HG02884 (cell line): ENCODE data around the gene CALM3.
A peak's percentile ranks its signal among the peaks of the same experiment; 100 is the strongest.

ENCODE experiments used
- ATAC-seq: cut with Tn5 transposase; IDR thresholded peaks from one replicate; pipeline ENCODE4 v1.9.1; 2021; ENCODE audit warnings: mild to moderate bottlenecking, moderate library complexity; ENCODE audit not compliant: unreplicated experiment

CALM3 gene

GRCh38 chr19:46599716-46600373 is 1.3 kb upstream of the CALM3 start:
- no peak for ATAC-seq

DNA sequence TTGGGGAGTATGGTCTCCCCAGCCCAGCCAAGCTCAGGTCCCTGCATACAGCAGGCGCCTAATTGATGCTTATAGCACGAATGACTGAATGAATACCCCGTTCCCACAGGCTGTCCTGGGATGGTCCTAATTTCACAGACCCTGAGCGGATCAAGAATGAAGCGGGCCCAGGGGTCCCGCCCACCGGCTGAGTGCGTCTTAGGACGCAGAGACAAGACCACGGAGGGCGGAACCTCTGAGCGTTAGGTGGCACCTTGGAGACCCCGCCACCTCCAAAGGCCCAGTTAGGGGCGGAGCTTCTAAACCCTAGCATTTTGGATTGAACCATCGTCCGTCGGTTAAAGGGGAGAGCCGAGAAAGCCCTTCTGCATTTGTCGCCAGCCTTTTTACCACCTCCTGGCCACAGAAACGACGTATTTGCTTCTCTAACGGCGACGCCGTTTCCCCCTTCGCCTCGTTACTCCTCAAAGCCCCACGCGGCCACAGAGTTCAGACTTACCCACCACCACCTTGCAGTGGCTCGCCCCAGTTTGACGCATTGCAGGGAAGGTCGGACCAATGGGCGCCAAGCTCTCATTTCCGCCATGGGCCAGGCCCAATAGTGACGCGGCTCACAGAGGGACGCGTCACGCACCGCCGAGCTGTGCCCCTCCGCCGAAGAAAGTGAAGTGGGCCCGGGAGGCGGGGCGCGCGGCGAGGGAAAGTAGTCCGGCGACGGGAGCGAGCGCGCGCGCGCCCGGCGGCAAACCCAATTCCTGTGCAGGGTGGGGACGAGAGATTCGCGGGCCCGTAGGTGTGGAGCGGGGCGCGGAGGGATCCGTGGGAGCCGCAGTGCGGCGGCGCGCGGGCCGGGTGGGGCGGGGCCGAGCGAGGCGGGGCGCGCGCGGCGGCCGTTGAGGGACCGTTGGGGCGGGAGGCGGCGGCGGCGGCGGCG is 479 bp upstream of the CALM3 start:
- ATAC-seq = peak; percentile 71

- no peak for ATAC-seq
Measured at GRCh38 chr19:46602392-46603194, 1.5 kb downstream of the CALM3 start.

GRCh38 chr19:46603195-46603637 is 2.1 kb downstream of the CALM3 start:
- ATAC-seq = no peak

GRCh38 chr19:46603752-46604231 is 2.7 kb downstream of the CALM3 start:
- no peak for ATAC-seq

- no peak for ATAC-seq
Measured at GRCh38 chr19:46604781-46605355, 3.7 kb downstream of the CALM3 start.

DNA sequence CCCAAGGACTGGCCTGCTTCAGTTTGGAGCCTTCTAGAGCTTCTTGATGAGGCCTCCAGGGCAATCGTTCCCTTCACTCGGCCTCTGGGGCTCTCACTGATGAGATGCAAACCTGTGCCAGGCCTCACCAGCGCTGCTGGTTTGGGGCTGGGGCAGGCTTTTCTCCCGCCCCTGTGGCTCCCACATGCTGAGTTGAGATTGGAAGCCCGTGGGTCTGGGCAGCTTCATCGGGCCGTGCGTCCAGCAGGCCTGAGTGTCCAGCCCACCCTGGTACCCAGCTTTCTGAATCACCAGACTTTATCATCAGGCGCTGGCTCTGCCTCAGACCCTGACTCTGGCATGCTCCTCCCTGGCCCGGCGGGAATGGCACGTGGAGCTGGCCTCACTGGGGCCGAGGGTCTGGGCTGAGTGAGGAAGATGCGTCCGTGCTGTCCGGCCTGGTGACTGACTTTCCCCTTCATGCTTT is 4.3 kb downstream of the CALM3 start:
- ATAC-seq = no peak

GRCh38 chr19:46606019-46606418 is 4.9 kb downstream of the CALM3 start:
- ATAC-seq = no peak

- ATAC-seq = no peak
Measured at GRCh38 chr19:46606681-46607447, 5.7 kb downstream of the CALM3 start.

DNA sequence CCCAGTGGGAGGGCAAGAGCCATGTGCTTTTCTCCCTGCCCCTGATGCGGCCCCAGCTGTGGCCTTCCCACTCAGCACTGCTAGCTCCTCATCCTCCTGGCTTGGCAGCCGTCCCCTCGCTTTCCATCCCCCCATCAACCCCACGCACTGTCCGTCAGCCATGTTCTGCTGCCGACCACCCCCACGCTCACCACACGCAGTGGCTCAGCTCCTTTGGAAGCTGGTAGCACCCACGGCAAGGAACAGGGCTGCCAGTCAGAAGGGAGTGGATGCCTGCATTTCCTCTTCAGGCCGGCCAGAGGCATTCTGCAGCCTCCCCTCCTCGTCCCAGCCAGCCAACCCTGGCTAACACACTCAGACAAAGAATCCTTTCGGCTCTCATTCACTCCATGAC is 6.3 kb downstream of the CALM3 start:
- ATAC-seq = no peak

- no peak for ATAC-seq
Measured at GRCh38 chr19:46608178-46608577, 7.0 kb downstream of the CALM3 start.

GRCh38 chr19:46608581-46609345 is 7.6 kb downstream of the CALM3 start:
- ATAC-seq = no peak

DNA sequence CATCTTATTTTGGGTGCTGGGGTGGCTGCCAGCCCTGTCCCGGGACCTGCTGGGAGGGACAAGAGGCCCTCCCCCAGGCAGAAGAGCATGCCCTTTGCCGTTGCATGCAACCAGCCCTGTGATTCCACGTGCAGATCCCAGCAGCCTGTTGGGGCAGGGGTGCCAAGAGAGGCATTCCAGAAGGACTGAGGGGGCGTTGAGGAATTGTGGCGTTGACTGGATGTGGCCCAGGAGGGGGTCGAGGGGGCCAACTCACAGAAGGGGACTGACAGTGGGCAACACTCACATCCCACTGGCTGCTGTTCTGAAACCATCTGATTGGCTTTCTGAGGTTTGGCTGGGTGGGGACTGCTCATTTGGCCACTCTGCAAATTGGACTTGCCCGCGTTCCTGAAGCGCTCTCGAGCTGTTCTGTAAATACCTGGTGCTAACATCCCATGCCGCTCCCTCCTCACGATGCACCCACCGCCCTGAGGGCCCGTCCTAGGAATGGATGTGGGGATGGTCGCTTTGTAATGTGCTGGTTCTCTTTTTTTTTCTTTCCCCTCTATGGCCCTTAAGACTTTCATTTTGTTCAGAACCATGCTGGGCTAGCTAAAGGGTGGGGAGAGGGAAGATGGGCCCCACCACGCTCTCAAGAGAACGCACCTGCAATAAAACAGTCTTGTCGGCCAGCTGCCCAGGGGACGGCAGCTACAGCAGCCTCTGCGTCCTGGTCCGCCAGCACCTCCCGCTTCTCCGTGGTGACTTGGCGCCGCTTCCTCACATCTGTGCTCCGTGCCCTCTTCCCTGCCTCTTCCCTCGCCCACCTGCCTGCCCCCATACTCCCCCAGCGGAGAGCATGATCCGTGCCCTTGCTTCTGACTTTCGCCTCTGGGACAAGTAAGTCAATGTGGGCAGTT is 8.6 kb downstream of the CALM3 start:
- no peak for ATAC-seq

DNA sequence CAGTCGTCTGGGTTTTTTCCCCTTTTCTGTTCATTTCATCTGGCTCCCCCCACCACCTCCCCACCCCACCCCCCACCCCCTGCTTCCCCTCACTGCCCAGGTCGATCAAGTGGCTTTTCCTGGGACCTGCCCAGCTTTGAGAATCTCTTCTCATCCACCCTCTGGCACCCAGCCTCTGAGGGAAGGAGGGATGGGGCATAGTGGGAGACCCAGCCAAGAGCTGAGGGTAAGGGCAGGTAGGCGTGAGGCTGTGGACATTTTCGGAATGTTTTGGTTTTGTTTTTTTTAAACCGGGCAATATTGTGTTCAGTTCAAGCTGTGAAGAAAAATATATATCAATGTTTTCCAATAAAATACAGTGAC is 9.3 kb downstream of the CALM3 start:
- no peak for ATAC-seq

DNA sequence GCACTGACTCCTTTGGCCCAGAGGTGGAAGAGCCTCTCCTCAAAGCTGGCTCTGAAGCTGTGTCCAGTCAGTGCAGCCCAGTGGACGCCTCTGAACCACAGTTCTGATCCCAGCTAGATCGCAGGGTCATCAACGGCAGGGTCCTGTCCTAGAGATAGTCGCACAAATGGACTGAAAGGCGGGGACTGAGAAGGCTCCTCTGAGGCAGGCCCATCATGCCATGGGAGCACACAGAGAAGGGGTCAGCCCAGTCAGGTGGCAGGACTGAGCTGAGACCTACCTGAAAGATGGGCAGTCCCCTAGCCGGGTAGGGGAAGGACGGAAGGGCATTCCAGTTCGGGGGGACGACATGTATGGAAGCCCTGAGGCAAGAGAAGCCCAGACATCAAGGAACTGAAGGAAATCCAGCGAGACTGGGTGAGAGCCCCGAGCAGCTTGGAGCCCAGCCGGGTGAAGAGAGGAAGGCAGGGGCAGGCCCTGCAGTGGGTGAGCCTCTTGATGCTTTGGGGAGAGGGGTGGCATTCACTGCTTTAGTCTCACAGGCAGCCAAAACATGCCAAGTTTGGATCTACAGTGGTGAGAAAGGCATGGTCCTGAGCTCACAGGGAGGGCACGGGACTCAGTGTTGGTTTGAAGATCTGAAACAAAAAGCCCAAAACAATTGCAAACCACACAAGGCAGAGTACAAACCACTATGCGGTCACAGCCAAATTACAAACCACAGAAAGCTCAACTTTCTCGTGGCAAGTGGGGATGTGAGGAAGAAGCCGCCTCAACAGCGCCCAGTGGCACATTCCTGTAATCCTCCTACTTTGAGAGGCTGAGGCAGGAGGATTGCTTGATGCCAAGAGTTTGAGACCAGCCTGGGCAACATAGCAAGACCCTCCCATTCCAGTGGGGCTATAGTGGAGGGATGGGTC is 10.0 kb downstream of the CALM3 start:
- ATAC-seq = no peak

DNA sequence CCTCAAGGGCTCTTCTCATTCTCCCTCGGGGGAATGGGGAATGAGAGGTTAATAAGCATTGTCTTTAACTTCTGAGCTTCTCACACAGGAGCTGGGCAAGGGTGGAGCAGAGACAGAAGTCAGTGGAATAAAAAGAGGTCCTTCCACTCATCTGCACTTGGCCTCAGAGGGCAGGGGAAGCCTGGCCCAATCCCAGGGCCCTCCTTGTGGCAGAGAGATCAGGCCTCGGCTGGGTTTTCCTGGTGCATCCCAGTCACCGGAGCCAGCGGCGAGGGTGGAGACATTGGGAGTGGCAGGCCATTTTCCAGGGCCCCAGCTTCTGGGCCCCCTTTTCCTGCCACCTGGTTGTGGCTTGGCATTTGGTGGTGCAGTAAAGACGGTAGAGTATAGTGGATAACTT is 10.6 kb downstream of the CALM3 start:
- no peak for ATAC-seq

DNA sequence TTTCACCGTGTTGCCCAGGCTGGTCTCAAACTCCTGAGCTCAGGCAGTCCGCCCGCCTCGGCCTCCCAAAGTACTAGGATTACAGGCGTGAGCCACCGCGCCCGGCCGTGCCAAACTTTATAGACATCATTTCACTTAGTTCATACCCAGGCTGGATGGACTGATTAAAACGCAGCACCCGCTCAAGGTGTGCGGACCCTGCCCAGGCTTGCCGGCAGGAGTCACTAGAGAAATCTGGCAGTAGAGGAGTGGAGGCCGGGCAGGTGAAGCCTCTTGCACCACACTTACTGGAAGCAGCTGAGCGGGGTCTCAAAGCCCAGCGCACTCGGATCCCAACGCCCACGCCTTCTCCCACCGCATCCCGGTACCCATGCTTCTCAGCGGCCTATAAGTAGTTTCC is 12.4 kb downstream of the CALM3 start:
- no peak for ATAC-seq
